ENCODE results near the gene ALPK1. TPM values are rescaled to one million over a fixed set of nuclear protein-coding genes. Genes with fewer than 3 reads are reported as not detected.

Gene ALPK1
- total RNA-seq, 1 experiment from 2014 or later = 11.8 TPM

DNA sequence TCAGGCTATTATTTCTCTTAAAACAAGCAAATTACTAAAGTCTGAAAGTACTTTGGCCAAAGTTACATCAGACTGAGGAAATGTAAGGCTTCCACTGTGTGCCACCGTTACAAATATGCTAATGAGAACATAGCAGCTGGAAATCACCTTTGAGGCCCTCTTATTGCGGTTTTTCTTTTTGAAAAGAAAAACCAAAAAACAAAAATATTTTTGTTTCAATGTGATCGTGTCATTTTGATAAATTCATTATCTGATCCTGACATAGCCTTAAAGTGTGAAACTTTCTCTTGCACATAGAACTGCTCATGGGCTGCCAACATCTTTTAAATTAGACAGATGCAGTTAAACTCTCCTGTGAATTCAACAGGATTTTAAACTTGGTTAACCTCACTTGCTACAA is 8.7 kb upstream of the ALPK1 start:
- DNase-seq (ENCODE audit: low spot score) = no peak
- POLR2A ChIA-PET (ENCODE audit: low non-redundant PET) = no interaction called here
- H3K4me1 ChIP-seq (ENCODE audit: insufficient read depth, low read length, poor library complexity, severe bottlenecking) = no peaks in the 10 kb centered on the region
- intact Hi-C loops (cut with micrococcal nuclease; ENCODE audit: unreplicated experiment) = loop anchor here (5.0 kb wide), 1 partner anchor 56 kb away; the partner anchor contains the start of gene AP1AR
- H3K27me3 ChIP-seq (replicated peaks; ENCODE audit: insufficient read depth, low read depth, low read length, poor library complexity) = no peaks in the 10 kb centered on the region
- H3K4me3 ChIP-seq (ENCODE audit: low read depth, low read length, poor library complexity, severe bottlenecking) = no peak overlapping the region
- H3K36me3 ChIP-seq (ENCODE audit: insufficient read depth, low read length, poor library complexity, severe bottlenecking) = no peaks in the 10 kb centered on the region
- no peaks in the 10 kb centered on the region for H3K9me3 ChIP-seq (ENCODE audit: low read depth, low read length, poor library complexity, severe bottlenecking)
- CTCF ChIA-PET = no interaction called here
- BruUV-seq (replicated peaks) = no TSS peak
- no peak overlapping the region for H3K27ac ChIP-seq (ENCODE audit: low read depth, low read length, poor library complexity, severe bottlenecking)
- TF ChIP-seq, protein P1, sequence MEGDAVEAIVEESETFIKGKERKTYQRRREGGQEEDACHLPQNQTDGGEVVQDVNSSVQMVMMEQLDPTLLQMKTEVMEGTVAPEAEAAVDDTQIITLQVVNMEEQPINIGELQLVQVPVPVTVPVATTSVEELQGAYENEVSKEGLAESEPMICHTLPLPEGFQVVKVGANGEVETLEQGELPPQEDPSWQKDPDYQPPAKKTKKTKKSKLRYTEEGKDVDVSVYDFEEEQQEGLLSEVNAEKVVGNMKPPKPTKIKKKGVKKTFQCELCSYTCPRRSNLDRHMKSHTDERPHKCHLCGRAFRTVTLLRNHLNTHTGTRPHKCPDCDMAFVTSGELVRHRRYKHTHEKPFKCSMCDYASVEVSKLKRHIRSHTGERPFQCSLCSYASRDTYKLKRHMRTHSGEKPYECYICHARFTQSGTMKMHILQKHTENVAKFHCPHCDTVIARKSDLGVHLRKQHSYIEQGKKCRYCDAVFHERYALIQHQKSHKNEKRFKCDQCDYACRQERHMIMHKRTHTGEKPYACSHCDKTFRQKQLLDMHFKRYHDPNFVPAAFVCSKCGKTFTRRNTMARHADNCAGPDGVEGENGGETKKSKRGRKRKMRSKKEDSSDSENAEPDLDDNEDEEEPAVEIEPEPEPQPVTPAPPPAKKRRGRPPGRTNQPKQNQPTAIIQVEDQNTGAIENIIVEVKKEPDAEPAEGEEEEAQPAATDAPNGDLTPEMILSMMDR (conservative IDR thresholded peaks at IDR 0.05; ENCODE audit: low read depth, low read length) = no peak
- TF ChIP-seq EZH2 (IDR thresholded peaks at IDR 0.05; ENCODE audit: borderline replicate concordance, low read depth, low read length, poor library complexity, severe bottlenecking) = no peak

DNA sequence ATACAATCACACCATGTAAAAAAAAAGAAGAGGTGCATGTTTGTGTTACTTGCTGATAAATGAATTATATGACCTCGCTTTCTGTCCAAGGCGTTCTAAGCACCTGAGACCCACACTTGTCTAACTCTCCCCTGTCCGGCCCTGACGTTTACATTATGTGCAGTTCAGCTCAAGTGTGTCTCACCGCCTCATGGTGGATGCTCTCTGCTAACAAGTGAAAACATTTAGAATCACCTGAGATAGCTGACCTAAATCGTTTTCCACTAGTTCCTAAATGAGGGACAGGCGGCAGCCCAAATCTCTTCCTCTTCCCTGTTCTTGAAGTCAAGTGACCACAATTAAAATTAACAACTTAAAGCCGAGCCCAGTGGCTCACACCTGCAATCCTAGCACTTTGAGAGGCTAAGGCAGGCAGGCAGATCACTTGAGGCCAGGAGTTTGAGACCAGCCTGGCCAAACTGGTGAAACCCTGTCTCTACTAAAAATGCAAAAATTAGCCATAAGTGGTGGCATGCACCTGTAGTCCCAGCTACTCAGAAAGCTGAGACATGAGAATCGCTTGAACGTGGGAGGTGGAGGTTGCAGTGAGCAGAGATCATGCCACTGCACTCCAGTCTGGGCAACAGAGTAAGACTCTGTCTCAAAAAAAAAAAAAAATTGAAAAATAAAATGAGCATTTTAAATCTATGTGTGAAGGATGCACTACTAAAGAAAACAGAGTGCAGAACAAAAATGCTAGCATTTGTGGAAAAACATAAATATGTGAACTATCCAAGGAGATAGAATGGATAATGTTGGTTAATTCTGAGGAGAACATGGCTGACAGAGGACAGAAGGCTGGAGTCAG is 7.5 kb upstream of the ALPK1 start:
- no peak for DNase-seq (ENCODE audit: low spot score)
- Histone ChIP-seq H3K27ac (ENCODE audit: low read depth, low read length, poor library complexity, severe bottlenecking) (no peak overlapping the region), H3K27me3 (replicated peaks; ENCODE audit: insufficient read depth, low read depth, low read length, poor library complexity) (no peaks in the 10 kb centered on the region), H3K9me3 (ENCODE audit: low read depth, low read length, poor library complexity, severe bottlenecking) (no peaks in the 10 kb centered on the region), H3K4me1 (ENCODE audit: insufficient read depth, low read length, poor library complexity, severe bottlenecking) (no peaks in the 10 kb centered on the region), H3K36me3 (ENCODE audit: insufficient read depth, low read length, poor library complexity, severe bottlenecking) (no peaks in the 10 kb centered on the region), H3K4me3 (ENCODE audit: low read depth, low read length, poor library complexity, severe bottlenecking) (no peak overlapping the region)
- TF ChIP-seq, protein P1 (conservative IDR thresholded peaks at IDR 0.05; ENCODE audit: low read depth, low read length) = no peak
- no peak for TF ChIP-seq EZH2 (IDR thresholded peaks at IDR 0.05; ENCODE audit: borderline replicate concordance, low read depth, low read length, poor library complexity, severe bottlenecking)
- intact Hi-C loops (cut with micrococcal nuclease; ENCODE audit: unreplicated experiment) = loop anchor here (5.0 kb wide), 1 partner anchor 57 kb away; the partner anchor contains the start of gene AP1AR
- ChIA-PET POLR2A (ENCODE audit: low non-redundant PET) (no interaction called here), CTCF (no interaction called here)
- no TSS peak for BruUV-seq (replicated peaks)

DNA sequence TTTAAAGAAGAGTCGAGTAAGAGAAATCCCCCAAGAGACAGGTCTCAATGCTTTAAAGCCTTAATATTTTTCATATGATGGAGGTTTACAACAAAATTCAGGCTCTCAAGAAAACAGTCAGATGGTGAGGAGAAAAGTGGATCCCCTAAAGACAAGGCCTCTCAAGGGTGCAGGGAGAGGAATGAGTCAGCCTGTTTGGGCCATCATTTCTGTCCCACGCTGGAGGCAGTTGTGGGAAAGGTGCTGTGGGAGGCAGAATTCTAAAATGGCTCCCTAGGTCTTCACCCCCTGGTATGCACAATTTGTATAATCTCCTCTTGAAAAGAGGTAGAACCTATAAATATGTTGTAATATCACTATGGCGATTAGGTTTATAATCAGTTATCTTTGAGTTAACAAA is 6.8 kb upstream of the ALPK1 start:
- H3K4me1 ChIP-seq (ENCODE audit: insufficient read depth, low read length, poor library complexity, severe bottlenecking) = no peaks in the 10 kb centered on the region
- no peak overlapping the region for H3K27ac ChIP-seq (ENCODE audit: low read depth, low read length, poor library complexity, severe bottlenecking)
- H3K4me3 ChIP-seq (ENCODE audit: low read depth, low read length, poor library complexity, severe bottlenecking) = no peak overlapping the region
- no peaks in the 10 kb centered on the region for H3K27me3 ChIP-seq (replicated peaks; ENCODE audit: insufficient read depth, low read depth, low read length, poor library complexity)
- no peaks in the 10 kb centered on the region for H3K36me3 ChIP-seq (ENCODE audit: insufficient read depth, low read length, poor library complexity, severe bottlenecking)
- no peaks in the 10 kb centered on the region for H3K9me3 ChIP-seq (ENCODE audit: low read depth, low read length, poor library complexity, severe bottlenecking)
- ChIA-PET POLR2A (ENCODE audit: low non-redundant PET) (no interaction called here), CTCF (no interaction called here)
- no TSS peak for BruUV-seq (replicated peaks)
- no peak for DNase-seq (ENCODE audit: low spot score)
- intact Hi-C loops (cut with micrococcal nuclease; ENCODE audit: unreplicated experiment) = no loop called here
- TF ChIP-seq, protein P1 (conservative IDR thresholded peaks at IDR 0.05; ENCODE audit: low read depth, low read length) = no peak
- no peak for TF ChIP-seq EZH2 (IDR thresholded peaks at IDR 0.05; ENCODE audit: borderline replicate concordance, low read depth, low read length, poor library complexity, severe bottlenecking)

Data from A673 (cell line).